Activated naive CD4-positive, alpha-beta T cell treated with anti-CD3 and anti-CD28 coated beads, Interleukin-2, amount 10 ng/mL, durations not matched to agents 7 days and 5 days (primary cell): ENCODE data around the gene RNASEH2B.

Experiments
- CTCF ChIA-PET: fragments of 350-600 bp; sonication (Branson Sonifier 250); formaldehyde crosslinking; loops from one replicate; lab custom pipeline; 2021; ENCODE audit warnings: antibody characterized with exemption; lab: Charles Lee
- DNase-seq: peaks from one replicate; pipeline ENCODE4 v3.0.0-alpha.2; 2020
- H3K27ac Mint-ChIP-seq: one replicate; pipeline ENCODE4 v1.8.0; 2021; ENCODE audit warnings: mild to moderate bottlenecking, moderate library complexity, mixed read lengths
- H3K27me3 Mint-ChIP-seq: one replicate; pipeline ENCODE4 v1.8.0; 2021; ENCODE audit warnings: mild to moderate bottlenecking, mixed read lengths
- H3K36me3 Mint-ChIP-seq: one replicate; pipeline ENCODE4 v1.8.0; 2021; ENCODE audit warnings: mixed read lengths
- H3K4me1 Mint-ChIP-seq: one replicate; pipeline ENCODE4 v1.8.0; 2021; ENCODE audit warnings: mixed read lengths
- H3K4me3 Mint-ChIP-seq: one replicate; pipeline ENCODE4 v1.8.0; 2021; ENCODE audit warnings: mild to moderate bottlenecking, moderate library complexity, mixed read lengths
- H3K9me3 Mint-ChIP-seq: one replicate; pipeline ENCODE4 v1.8.0; 2021; ENCODE audit warnings: mixed read lengths

Gene RNASEH2B

DNA sequence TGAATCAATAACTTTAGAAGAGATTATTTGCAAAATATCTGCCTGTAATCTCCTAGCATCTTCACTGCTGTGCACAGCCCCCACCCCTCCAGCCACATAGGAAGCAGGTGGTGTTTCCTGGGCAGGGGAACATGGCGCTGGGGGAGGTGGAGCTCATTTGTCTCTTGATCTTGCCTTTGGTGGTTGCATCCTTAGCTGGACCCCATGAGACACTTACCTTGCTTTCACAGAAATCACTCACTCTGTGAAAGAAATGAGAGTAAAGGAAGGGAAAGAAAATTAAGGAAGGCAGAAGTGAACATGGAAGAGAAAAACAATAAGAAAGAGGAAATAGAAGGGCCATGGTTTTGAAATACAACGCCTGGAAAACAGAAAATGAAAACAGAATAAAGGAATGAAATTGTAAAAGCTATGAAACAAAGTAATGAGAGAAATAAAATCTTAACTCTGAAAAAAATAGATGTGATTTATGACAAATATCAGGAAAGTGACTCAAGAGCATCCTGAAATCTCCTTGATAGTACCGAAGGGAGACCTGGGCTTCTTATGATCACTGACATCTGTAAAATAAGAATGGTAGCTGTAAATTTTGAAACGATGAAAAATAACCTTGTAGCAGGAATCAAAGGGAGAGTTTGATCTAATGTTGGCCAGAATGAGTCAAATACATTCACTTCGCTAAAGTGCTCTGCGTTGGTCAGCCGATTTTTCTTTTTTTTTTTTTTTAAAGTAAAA, 17.2 kb upstream of the RNASEH2B start:
- Mint-ChIP-seq H3K9me3 (peaks cover 6% of the 10 kb centered on the region), H3K36me3 (peaks cover 21% of the 10 kb centered on the region), H3K4me3 (peak overlapping the region; percentile 70), H3K27ac (peak overlapping the region; percentile 98), H3K4me1 (peaks cover 53% of the 10 kb centered on the region), H3K27me3 (no peaks in the 10 kb centered on the region)
- CTCF ChIA-PET = interaction anchor here (0.6 to 7.4 kb wide), 5 partner anchors 18 to 895 kb away, joined by 3 to 84 read pairs (median 5); partner anchors contain the start of genes RNASEH2B and TRIM13
- DNase-seq = peak; percentile 74

- Mint-ChIP-seq H3K4me3 (peak overlapping the region; percentile 55), H3K9me3 (peaks cover 6% of the 10 kb centered on the region), H3K4me1 (peaks cover 53% of the 10 kb centered on the region), H3K36me3 (peaks cover 24% of the 10 kb centered on the region), H3K27ac (peak overlapping the region; percentile 98), H3K27me3 (no peaks in the 10 kb centered on the region)
- DNase-seq = peak; percentile 49
- CTCF ChIA-PET = interaction anchor here (0.7 to 7.4 kb wide), 4 partner anchors 16 to 176 kb away, joined by 3 to 84 read pairs (median 6); partner anchors contain the start of gene RNASEH2B
Observed at GRCh38 chr13:50893211-50893852, 16.3 kb upstream of the RNASEH2B start.

- Mint-ChIP-seq H3K27me3 (no peaks in the 10 kb centered on the region), H3K4me1 (peaks cover 53% of the 10 kb centered on the region)
- CTCF ChIA-PET = interaction anchor here (0.7 to 7.4 kb wide), 3 partner anchors 16 to 21 kb away, joined by 3 to 84 read pairs (median 6); partner anchors contain the start of gene RNASEH2B
Observed at GRCh38 chr13:50894012-50894411, 15.6 kb upstream of the RNASEH2B start.

DNA sequence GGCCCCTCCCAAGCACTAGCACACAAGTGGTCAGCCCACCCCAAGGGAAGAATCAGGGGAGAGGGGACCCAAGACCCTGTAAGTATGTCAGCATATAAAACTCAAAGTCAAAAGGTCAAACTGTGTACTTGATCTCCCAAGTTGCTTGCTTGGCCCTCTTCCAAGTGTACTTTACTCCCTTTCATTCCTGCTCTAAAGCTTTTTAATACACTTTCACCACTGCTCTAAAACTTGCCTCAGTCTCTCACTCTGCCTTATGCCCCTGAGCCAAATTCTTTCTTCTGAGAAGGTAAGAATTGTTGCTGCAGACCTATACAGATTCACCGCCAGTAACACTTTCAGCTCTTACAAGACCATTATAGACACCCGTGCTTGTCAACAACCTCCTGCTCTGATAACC, 15.1 kb upstream of the RNASEH2B start:
- Mint-ChIP-seq H3K36me3 (peaks cover 24% of the 10 kb centered on the region), H3K4me3 (no peak overlapping the region), H3K27ac (peak overlapping the region; percentile 98), H3K9me3 (peaks cover 6% of the 10 kb centered on the region), H3K27me3 (no peaks in the 10 kb centered on the region), H3K4me1 (peaks cover 53% of the 10 kb centered on the region)
- CTCF ChIA-PET = interaction anchor here (1.7 to 7.4 kb wide), 2 partner anchors 16 to 20 kb away, joined by 6 to 84 read pairs; partner anchors contain the start of gene RNASEH2B
- no peak for DNase-seq

More at GRCh38 chr13:50894012-50894411, 15.6 kb upstream of the RNASEH2B start:
- Mint-ChIP-seq H3K9me3 (peaks cover 6% of the 10 kb centered on the region), H3K4me3 (no peak overlapping the region), H3K27ac (peak overlapping the region; percentile 98), H3K36me3 (peaks cover 24% of the 10 kb centered on the region)
- DNase-seq = no peak

GRCh38 chr13:50898338-50898737, 11.3 kb upstream of the RNASEH2B start:
- Mint-ChIP-seq H3K4me3 (no peak overlapping the region), H3K27ac (no peak overlapping the region), H3K4me1 (peaks cover 22% of the 10 kb centered on the region), H3K9me3 (peaks cover 6% of the 10 kb centered on the region), H3K27me3 (peaks cover 3% of the 10 kb centered on the region), H3K36me3 (peaks cover 23% of the 10 kb centered on the region)
- CTCF ChIA-PET = interaction anchor here (0.7 kb wide), 1 partner anchor 13 kb away, joined by 3 read pairs; no protein-coding TSS in a partner anchor
- no peak for DNase-seq

- Mint-ChIP-seq H3K9me3 (no peaks in the 10 kb centered on the region), H3K27ac (no peak overlapping the region), H3K36me3 (peaks cover 8% of the 10 kb centered on the region), H3K4me1 (peaks cover 5% of the 10 kb centered on the region), H3K4me3 (no peak overlapping the region), H3K27me3 (peaks cover 3% of the 10 kb centered on the region)
- no peak for DNase-seq
- CTCF ChIA-PET = interaction anchor here (1.4 kb wide), 1 partner anchor 10 kb away, joined by 6 read pairs; no protein-coding TSS in a partner anchor
Observed at GRCh38 chr13:50901701-50902100, 7.9 kb upstream of the RNASEH2B start.

DNA sequence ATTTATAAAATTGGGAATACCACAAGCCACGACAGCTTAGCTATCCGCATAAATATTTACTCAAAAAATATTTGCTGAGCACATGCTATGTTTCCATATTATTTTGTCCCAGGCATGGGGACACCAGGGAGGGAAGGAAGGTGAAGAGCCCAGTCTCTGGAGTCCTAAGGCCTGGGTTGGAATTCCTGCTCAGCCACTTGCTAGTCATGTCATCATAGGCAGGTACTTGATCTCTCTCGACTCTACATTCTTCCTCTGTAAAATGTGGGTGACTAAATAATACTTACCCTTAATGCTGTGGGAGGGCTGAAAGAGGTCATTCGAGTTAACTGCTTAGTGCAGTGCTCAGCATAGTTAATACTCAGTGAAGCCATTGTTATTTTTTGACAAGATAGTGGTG, 4.3 kb upstream of the RNASEH2B start:
- no peaks in the 10 kb centered on the region for H3K9me3 Mint-ChIP-seq
- peaks cover 3% of the 10 kb centered on the region for H3K27me3 Mint-ChIP-seq
- peaks cover 3% of the 10 kb centered on the region for H3K36me3 Mint-ChIP-seq
- no peak overlapping the region for H3K27ac Mint-ChIP-seq
- no peak overlapping the region for H3K4me3 Mint-ChIP-seq
- peaks cover 21% of the 10 kb centered on the region for H3K4me1 Mint-ChIP-seq
- CTCF ChIA-PET = interaction anchor here (0.5 kb wide), 1 partner anchor 430 kb away, joined by 3 read pairs; no protein-coding TSS in a partner anchor
- no peak for DNase-seq

GRCh38 chr13:50907781-50908180, 1.8 kb upstream of the RNASEH2B start:
- Mint-ChIP-seq H3K27ac (peak overlapping the region; percentile 6), H3K27me3 (no peaks in the 10 kb centered on the region), H3K9me3 (no peaks in the 10 kb centered on the region), H3K4me1 (peaks cover 37% of the 10 kb centered on the region), H3K36me3 (peaks cover 13% of the 10 kb centered on the region), H3K4me3 (peak overlapping the region; percentile 43)
- no peak for DNase-seq
- CTCF ChIA-PET = interaction anchor here (6.1 kb wide), 1 partner anchor 14 kb away, joined by 84 read pairs; no protein-coding TSS in a partner anchor

- DNase-seq = no peak
- H3K4me3 Mint-ChIP-seq = peak overlapping the region; percentile 43
- no peaks in the 10 kb centered on the region for H3K9me3 Mint-ChIP-seq
- CTCF ChIA-PET = interaction anchor here (6.1 kb wide), 1 partner anchor 15 kb away, joined by 84 read pairs; no protein-coding TSS in a partner anchor
- peaks cover 42% of the 10 kb centered on the region for H3K4me1 Mint-ChIP-seq
- H3K36me3 Mint-ChIP-seq = peaks cover 13% of the 10 kb centered on the region
- no peaks in the 10 kb centered on the region for H3K27me3 Mint-ChIP-seq
- H3K27ac Mint-ChIP-seq = no peak overlapping the region
Observed at GRCh38 chr13:50908371-50908770, 1.2 kb upstream of the RNASEH2B start.

GRCh38 chr13:50910485-50910805, 854 bp downstream of the RNASEH2B start:
- CTCF ChIA-PET = interaction anchor here (1.0 to 6.1 kb wide), 5 partner anchors 17 to 933 kb away, joined by 3 to 84 read pairs (median 24); no protein-coding TSS in a partner anchor
- peak overlapping the region; percentile 98 for H3K4me3 Mint-ChIP-seq
- H3K27me3 Mint-ChIP-seq = no peaks in the 10 kb centered on the region
- peaks cover 56% of the 10 kb centered on the region for H3K4me1 Mint-ChIP-seq
- peak overlapping the region; percentile 99 for H3K27ac Mint-ChIP-seq
- peaks cover 23% of the 10 kb centered on the region for H3K36me3 Mint-ChIP-seq
- no peaks in the 10 kb centered on the region for H3K9me3 Mint-ChIP-seq
- no peak for DNase-seq

DNA sequence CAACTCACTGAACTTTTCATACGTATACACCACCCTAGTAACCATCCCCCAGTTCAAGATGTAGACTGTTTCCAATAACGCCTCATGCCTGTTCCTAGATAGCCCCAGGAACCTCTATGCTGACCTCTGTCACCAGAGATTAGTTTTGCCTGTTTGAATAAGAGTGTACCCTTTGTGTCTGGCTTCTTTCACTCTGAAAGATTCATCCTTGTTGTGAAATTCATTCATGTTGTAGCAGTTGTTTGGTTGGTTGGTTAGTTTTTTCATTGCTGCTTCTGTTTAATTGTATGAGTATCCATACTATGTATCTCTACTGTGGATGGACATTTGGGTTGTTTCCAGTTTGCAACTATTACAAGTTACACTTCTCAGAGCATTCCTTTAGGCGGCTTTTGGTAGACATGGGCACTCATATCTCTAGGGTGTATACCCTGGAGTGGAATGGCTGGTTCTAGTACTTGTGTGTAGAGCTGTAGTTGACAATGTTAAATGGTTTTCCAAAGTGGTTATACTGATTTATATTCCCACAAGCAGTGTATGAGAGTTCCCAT, 1.6 kb downstream of the RNASEH2B start:
- Mint-ChIP-seq H3K4me3 (peak overlapping the region; percentile 98), H3K36me3 (peaks cover 24% of the 10 kb centered on the region), H3K4me1 (peaks cover 62% of the 10 kb centered on the region), H3K9me3 (no peaks in the 10 kb centered on the region), H3K27me3 (no peaks in the 10 kb centered on the region), H3K27ac (peak overlapping the region; percentile 99)
- DNase-seq = no peak
- CTCF ChIA-PET = interaction anchor here (0.7 to 6.1 kb wide), 26 partner anchors 13 to 975 kb away, joined by 3 to 84 read pairs (median 5); partner anchors contain the start of genes SPRYD7 and TRIM13

- peak overlapping the region; percentile 99 for H3K27ac Mint-ChIP-seq
- peak; percentile 97 for DNase-seq
- peaks cover 27% of the 10 kb centered on the region for H3K36me3 Mint-ChIP-seq
- CTCF ChIA-PET = interaction anchor here (0.6 to 6.1 kb wide), 40 partner anchors 10 to 976 kb away, joined by 3 to 84 read pairs (median 4); partner anchors contain the start of genes SPRYD7 and TRIM13
- peak overlapping the region; percentile 98 for H3K4me3 Mint-ChIP-seq
- H3K4me1 Mint-ChIP-seq = peaks cover 72% of the 10 kb centered on the region
- no peaks in the 10 kb centered on the region for H3K27me3 Mint-ChIP-seq
- no peaks in the 10 kb centered on the region for H3K9me3 Mint-ChIP-seq
Observed at GRCh38 chr13:50911937-50912795, 2.6 kb downstream of the RNASEH2B start.

DNA sequence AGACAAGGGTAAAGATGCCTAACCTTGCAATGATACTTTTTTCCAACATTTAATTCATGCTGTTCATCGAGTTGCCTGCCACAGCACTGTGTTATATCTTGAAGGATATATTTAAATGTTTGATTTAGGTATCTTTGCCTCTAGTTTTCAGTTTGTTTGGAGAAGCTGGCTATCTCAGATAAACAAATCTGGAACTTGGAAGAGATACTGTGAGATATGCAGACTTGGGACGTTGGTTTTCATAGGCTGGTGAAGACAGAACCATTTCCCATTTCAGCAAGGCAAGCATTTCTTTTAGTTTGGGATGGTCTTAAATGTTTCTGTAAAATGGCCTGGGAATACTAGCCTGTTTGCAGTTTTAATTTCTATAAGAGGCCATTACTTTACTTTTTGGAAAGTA, 3.3 kb downstream of the RNASEH2B start:
- Mint-ChIP-seq H3K9me3 (no peaks in the 10 kb centered on the region), H3K36me3 (peaks cover 27% of the 10 kb centered on the region), H3K4me1 (peaks cover 77% of the 10 kb centered on the region), H3K27me3 (no peaks in the 10 kb centered on the region), H3K27ac (no peak overlapping the region), H3K4me3 (no peak overlapping the region)
- CTCF ChIA-PET = interaction anchor here (1.1 to 6.1 kb wide), 8 partner anchors 9 to 936 kb away, joined by 3 to 84 read pairs (median 16); no protein-coding TSS in a partner anchor
- DNase-seq = no peak
